HG03060 (cell line): Measurements from ENCODE around the gene RAB25.
"Not testable (repeated sequence)": the region's sequence is repeated elsewhere in the genome, so short reads cannot be mapped to it uniquely, and the experiment has no call there.

Experiments used
- ATAC-seq: cut with Tn5 transposase; IDR thresholded peaks from one replicate; pipeline ENCODE4 v1.9.1; 2021; ENCODE audit warnings: low read depth, moderate number of reproducible peaks; ENCODE audit not compliant: unreplicated experiment

Gene RAB25

DNA sequence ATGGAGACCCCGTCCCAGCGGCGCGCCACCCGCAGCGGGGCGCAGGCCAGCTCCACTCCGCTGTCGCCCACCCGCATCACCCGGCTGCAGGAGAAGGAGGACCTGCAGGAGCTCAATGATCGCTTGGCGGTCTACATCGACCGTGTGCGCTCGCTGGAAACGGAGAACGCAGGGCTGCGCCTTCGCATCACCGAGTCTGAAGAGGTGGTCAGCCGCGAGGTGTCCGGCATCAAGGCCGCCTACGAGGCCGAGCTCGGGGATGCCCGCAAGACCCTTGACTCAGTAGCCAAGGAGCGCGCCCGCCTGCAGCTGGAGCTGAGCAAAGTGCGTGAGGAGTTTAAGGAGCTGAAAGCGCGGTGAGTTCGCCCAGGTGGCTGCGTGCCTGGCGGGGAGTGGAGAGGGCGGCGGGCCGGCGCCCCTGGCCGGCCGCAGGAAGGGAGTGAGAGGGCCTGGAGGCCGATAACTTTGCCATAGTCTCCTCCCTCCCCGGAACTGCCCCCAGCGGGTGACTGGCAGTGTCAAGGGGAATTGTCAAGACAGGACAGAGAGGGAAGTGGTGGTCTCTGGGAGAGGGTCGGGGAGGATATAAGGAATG is 54.1 kb downstream of the RAB25 start:
- ATAC-seq = peak; percentile 2

DNA sequence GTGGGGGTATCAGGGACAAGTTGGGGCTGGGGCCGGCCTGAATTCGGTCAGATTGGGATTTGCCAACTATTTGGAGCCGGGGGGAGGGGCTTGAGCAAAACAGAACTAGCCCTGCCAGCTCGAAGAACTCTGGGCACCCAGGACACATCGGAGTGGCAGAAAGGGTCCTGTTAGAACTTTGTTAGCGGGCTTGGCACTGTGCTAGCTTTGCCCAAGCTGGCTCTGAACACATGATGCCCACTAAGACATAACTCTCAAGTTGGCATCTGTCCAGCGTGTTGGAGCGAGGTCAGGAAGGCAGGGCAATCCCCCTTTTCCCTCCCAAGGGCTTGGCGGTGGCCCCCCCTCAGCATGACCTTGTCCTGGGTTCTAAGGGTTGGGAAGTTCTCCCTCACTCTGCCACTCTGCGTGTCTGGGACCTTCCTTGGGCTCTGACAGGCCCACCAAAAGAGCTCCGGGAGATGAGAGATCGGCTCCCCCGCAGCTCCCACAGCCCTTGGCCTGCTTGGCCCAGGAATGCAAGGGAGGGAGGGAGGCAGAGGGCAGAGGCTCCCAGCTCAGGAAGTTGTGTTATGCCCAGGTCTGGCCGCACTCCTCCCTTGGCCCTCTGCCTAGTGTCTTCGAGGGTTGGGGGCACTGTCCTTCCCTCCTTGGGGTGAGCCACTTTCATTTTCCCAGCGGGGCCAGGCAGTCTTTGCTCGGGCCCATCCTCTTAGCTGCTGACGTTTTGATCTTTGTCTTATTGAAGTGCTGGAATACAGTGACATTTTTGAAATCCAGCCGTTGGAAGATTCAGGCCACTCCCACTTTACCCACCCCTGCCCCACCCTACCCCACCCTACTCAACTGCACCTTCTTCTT is 54.8 kb downstream of the RAB25 start:
- no peak for ATAC-seq

DNA sequence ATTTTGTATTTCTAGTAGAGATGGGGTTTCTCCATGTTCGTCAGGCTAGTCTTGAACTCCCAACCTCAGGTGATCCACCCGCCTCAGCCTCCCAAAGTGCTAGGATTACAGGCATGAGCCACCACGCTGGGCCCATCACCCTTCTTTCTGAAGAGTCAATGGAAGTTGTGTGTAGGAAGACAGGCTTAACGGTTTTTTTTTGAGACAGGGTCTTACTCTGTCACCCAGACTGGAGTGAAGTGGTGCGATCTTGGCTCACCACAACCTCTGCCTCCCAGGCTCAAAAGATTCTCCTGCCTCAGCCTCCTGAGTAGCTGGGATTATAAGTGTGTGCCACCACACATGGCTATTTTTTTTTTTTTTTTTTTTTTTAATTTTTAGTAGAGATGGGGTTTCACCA is 55.8 kb downstream of the RAB25 start:
- ATAC-seq = not testable (repeated sequence)

DNA sequence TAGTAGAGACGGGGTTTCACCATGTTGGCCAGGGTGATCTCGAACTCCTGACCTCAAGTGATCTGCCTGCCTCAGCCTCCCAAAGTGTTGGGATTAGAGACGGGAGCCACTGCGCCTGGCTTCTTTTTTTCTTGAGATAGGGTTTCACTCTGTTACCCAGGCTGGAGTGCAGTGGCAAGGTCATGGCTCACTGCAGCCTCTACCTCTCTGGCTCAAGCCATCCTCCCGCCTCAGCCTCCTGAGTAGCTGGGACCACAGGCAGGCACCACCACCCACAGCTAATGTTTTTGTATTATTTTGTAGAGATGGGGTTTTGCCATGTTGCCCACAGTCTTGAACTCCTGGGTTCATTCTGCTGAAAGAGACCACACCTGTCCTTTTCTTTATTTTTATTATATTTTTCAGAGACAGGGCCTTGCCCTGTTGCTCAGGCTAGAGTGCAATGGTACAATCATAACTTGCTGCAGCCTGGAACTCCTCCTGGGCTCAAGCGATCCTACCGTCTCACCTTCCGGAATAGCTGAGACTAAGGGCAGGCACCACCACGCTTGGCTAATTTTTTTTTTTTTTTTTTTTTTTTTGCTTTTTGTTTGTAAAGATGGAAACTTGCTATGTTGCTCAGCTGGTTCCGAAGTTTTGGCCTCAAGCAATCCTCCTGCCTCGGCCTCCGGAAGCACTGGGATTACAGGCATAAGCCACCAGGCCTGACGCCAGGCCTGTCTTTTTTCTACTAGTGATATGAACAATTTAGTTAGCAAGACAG is 56.6 kb downstream of the RAB25 start:
- no peak for ATAC-seq

DNA sequence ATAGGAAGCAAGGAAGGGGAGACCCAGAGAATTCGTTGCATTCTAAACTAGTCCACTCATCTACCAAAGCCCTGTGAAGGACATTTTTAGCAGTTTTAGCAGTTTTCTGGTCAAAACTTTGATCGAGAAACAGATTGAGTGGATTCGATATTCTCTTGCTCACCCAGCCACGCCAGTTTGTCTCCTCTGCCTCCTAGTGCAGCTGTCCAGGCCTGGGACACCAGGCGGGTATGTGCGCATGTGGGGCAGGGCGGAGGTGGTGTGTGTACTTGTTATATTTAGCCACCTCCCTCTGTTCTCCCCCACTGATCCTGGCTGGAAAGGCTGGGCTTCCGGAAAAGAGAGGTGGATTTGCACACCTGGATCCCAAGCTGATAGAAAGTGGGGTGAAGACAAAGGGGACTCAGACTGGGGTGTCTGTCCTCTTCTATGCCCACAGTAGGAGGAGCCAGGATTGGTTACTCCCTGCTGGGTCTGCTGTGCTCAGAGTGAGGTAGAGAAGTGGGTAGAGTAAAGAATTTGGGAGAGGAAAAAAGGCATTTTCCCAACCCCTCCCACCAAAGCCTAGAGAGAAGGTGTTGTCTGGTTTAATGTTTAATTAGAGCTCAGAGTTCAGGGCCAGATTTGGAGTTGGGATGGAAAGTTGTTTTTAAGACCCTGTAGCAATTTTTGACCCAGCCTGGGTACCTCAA is 57.4 kb downstream of the RAB25 start:
- ATAC-seq = no peak

DNA sequence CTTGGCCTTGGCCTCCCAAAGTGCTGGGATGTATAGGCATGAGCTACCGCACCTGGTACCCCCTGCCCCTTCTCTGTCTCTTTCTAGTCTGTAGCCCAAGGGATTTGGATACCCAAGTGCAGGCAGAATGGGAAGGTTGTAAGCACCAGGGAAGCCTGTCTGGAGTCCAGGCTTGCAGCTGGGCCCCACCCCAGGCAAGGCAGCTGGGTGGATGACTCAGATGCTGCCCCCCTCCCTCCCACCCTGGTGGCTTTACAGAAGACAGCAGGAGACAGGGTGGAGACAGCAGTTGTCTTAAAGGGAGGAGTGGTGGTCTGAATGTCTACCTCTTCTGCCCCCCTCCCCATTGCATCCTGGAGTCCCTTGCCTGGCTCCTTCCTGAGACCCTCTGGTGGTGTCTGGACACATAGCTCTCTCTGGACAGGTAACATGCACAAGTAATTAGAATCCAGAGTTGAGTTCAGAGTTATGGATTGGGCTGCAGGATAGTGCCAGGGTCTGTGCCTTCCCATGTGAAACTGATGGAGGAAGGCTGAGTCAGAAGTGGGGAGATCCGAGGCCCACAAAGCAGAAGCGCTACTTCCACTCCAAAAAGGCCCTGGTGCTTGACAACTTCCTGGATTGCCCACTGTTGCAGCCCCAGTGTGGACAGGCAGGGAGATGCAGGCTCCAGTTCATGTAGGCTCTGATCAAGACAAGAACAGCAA is 58.7 kb downstream of the RAB25 start:
- ATAC-seq = no peak
